Fibroblast of skin of scalp (primary cell): ENCODE measurements around the gene SSU72.
"Not testable (repeated sequence)": the region's sequence is repeated elsewhere in the genome, so short reads cannot be mapped to it uniquely, and the experiment has no call there.

ENCODE experiments used
- DNase-seq: peaks from one replicate; pipeline ENCODE4 v3.0.0-alpha.2; 2013

Gene SSU72

DNA sequence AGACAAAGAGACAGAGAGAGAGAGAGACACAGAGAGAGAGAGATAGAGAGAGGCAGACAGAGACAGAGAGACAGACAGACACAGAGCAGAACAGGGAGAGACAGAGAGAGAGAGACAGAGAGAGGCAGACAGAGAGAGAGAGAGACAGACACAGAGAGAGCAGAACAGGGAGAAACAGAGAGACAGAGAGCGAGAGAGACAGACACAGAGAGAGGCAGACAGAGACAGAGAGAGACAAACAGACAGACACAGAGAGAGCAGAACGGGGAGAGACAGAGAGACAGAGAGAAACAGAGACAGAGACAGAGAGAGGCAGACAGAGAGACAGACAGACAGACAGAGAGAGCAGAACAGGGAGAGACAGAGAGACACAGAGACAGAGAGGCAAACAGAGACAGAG lies 20.7 kb upstream of the SSU72 start:
- not testable (repeated sequence) for DNase-seq

- DNase-seq = no peak
Measured at GRCh38 chr1:1594602-1595260, 20.1 kb upstream of the SSU72 start.

DNA sequence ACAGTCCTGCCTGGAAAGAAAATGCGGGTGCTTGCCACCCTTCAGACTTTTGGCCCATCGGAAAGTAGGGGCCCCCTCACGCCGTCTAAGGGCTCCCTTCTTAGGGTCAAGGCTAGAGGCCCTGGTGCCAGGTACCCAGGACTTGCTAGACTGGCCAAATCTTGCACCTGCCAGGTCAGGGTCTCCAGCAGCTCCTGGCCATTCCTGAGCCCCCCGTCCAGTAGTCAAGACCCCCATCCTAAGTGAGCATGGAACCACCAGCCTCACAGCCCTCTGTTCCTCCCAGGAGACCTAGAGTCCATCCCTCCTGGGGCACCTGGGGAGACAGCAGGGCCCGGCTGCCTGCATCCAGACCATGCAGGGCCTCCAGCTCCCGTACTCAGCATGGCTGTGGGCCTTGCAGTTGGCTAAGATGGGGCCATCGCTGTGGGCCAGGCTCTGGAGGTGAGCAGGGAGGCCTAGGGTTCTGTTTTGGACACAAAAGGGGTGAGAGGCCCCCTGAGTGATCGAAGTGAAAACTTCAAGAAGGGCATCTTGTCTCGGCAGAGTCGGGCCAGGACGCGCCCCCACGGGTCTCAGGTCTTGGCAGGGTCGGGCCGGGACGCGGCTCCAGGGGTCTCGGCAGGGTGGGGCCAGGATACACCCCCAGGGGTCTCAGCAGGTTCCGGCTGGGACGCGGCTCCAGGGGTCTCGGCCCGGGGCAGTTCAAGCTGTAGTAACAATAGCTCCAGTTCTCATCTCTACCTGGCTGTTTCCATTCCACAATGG lies 19.4 kb upstream of the SSU72 start:
- no peak for DNase-seq

DNA sequence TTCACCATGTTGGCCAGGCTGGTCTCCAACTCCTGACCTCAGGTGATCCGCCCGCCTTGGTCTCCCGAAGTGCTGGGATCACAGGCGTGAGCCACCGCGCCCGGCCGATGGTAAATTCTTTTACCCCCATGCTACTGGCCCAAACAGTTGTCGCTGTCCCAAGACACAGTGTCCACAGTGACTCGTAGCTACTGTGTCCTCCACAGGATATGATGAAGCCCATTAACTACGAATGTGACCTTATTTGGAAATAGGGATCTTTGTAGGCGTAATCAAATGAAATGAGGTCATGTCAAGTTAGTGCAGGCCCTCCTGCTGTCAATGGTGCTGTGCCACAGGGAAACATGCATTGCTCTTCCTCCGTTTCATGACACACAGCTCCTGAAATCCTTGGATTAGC lies 16.8 kb upstream of the SSU72 start:
- DNase-seq = peak; percentile 57

DNA sequence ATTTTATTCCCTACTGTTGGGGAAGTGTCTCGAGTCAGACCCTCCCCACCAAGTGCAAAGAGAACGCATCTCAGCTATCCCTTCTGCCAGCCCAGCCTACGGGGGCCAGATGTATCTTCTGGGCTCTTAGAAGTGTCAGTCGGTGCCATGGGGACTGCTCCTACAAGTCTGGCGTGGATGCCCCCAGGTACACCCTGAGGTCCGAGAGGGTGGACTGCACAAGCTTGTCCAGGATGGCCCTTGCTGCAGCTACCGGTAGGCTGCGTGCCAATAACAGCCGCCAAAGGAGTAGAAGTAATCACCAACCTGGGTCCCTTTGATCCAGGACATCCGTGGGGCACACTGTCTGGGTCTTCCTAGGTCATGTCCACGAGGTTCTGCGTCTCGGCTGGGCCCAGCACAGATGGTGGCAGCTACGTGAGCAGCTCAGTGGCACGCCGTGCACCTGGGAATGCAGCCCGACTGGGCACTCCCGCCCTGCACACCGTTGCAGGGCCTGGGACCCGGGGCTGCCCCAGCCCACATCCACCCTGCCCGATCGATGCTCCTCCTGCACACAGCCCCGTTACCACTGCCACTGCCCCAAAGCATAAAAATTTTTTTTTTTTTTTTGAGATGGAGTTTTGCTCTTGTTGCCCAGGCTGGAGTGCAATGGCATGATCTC lies 8.8 kb upstream of the SSU72 start:
- no peak for DNase-seq

DNA sequence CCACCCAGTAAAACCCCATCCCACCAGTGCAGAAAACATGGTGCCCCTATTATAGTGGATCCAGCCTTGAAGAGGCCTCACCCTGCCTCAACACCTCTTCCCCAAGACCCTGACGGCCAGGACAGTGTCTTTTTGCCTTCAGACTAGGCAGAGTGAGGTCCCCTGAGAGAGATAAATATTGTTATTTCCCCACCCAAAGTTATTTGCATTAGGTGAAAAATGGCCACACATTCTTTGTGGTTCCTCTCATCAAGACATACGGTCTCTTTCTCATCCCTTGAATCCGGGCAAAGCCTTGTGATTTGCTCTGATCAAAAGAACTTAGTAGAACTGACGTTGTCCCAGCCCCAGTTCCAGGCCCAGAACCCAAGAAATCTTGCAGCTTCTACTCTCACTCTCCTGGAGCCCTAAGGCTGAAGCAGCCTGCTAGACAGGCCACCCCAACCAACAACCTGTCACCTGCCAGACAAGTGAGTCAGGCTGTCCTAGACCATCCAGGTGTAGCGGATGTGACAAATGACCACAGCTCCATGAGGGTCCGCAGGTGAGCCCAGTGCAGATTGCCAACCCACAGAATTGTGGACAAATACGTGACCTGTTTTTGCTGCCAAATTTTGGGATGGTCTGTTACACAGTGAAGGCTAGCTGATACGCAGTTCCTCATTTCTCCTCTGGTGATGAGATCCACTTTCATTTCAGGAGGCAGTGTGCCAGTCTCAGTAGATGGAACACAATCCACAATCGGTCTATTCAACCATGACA lies 8.1 kb upstream of the SSU72 start:
- DNase-seq = no peak

DNA sequence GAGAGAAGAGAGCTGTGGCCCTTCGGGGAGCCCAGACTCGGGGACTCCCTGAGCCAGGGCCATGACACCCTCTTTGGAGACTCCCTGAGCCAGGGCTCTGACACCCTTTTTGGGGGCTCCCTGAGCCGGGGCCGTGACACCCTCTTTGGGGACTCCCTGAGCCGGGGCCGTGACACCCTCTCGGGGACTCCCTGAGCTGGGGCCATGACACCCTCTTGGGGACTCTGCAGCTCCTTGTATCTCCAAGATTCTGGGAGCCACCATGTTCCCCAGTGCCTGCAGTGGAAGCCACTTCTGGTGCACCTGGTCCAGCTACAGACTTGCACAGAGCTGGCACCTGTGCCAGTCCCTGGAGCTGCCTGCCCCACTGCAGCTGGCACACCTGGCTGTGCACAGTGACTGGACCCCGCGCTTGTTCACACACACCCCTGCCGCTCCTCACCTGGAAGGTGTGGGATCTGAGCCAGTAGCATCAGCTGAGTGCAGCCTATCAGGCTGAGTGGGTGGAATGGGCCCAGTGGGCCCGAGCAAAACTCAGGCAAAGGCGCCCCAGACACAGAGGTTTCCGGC lies 3.8 kb upstream of the SSU72 start:
- no peak for DNase-seq

GRCh38 chr1:1577367-1578011 lies 2.8 kb upstream of the SSU72 start:
- DNase-seq = no peak

DNA sequence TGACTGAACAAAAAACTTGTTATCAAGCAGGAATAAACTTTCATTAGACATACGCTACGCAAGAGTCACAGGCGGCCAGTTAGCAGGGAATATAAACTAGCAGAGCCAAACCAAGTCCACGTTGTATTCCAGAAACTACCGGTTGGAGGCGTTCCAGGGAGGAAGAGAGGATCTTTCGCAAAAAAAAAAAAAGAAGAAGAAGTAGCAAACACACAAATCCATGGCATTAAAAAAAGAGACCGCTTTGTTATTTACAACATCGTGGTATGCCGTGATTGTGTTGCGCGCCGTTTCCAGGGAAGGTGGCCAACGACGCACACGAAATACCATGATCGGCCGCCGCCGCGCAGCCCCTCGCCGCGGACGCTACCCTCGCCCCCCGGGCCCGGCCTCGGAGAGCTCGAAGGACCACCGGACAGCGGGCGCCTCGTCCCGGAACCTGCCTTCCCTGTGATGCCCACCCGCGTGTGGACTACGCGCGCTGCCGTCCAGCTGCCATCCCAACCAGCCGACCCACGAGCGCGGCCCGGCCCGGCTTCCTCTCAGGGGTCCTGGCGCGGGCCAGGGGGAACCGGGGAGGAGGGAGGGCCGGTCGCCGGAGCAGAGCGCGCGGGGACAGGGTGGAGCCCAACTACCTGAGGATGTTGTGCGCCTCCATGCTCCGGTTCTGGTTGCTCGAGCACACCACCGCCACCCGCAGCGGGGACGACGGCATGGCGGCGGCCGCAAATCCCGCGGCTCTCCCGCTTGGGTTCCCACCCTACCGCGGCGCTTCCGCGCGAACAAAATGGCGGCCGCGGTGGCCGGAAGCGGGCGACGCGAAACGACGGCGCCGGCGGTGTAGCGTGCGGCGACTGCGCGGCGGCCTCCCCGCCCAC lies 581 bp downstream of the SSU72 start:
- peak; percentile 74 for DNase-seq

- DNase-seq = no peak
Measured at GRCh38 chr1:1569341-1569740, 5.3 kb downstream of the SSU72 start.

GRCh38 chr1:1567891-1568291 lies 6.8 kb downstream of the SSU72 start:
- no peak for DNase-seq

DNA sequence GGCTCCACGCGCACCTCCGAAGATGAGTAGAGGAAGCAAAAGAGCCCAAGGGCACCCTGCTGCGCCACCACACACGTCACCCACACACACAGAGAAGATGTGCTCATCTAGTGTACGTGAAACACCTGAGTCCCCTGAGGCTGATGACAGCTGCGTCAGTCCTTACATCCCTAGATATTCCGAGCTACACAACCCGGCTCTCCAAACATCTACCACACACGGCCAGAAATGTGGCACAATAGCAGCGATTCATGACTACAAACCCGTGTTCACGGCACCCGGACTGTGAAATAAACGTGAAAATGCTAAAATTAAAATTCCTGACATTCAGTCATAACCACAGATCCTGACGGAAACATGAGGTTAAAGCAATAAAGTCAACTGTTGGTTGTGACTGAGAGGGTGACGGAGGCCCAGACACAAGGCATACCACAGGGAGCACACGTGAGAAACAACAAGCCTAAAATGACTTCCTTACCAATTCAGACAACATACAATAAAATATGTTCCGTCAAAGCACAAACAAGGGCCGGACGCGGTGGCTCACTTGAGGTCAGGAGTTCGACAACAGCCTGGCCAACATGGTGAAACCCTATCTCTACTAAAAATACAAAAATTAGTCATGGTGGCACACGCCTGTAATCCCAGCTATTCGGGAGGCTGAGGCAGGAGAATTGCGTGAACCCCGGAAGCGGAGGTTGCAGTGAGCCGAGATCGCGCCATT lies 7.3 kb downstream of the SSU72 start:
- no peak for DNase-seq

DNA sequence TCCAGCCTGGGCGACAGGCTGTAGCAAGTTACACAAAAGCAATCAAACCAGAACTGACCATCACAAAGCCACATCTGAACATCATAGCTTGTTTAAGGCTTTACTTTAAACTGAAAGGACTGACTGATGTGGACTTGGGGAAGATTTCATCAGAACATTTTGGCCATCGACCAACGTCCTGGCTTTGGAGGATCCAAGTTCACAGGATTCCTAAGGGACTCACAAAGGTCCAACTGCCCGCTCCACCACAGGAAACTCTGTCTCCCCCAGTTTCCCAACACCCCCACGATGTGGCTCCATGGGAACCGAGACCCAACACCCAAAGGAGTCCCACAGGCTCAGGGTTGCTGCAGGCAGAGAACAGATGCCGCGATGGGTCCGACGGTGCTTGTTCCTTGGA lies 9.3 kb downstream of the SSU72 start:
- peak; percentile 24 for DNase-seq

GRCh38 chr1:1564268-1564667 lies 10.4 kb downstream of the SSU72 start:
- no peak for DNase-seq

DNA sequence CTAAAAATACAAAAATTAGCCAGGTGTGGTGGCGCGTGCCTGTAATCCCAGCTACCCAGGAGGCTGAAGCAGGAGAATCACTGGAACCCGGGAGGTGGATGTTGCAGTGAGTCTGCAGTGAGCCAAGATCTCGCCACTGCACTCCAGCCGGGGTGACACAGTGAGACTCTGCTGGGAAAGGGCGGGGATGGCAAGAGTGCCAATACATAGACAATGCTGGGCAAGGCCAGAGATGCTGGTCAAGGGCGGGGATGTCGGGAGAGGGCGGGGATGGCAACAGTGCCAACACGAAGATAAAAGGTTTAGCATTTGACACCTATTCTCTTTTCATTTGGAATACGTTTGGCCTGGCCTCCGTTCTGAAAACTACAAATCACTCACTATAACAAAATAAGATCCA lies 11.0 kb downstream of the SSU72 start:
- DNase-seq = no peak

- no peak for DNase-seq
Measured at GRCh38 chr1:1562556-1563195, 12.0 kb downstream of the SSU72 start.

DNA sequence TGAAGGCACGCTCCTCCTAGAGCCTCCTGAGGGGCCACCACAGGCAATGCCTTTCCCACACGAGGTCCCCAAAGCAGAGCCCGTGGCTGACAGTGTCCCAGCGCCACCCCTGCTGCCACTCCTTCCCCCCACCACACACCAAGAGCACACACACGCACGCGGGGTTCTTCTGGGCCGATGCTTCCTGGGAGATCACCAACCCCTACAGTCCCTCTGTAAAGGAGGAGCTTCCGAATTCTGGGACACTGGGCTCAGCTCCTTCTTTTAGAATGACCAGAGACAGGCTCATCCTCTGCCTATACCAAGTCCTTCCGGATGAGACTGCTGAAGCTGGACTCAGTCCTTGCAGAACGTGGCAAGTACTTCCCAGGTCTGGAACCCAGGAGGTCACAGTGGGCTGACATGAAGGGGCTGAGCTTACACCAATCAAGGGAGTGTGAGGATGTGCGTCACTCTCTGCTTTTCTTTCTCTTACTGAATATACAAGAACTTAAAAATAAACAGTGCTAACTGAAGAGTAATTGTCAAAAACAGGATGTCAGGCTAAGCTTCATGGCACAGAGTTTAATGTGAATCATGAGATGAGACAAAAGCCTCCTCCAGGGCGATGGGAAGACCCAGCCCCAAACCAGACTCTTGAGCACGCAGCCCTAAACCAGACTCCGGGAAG lies 12.7 kb downstream of the SSU72 start:
- DNase-seq = no peak

GRCh38 chr1:1560178-1560577 lies 14.5 kb downstream of the SSU72 start:
- no peak for DNase-seq

GRCh38 chr1:1559066-1559465 lies 15.6 kb downstream of the SSU72 start:
- no peak for DNase-seq
